ENCODE measurements around the gene TAF5.

Gene TAF5

DNA sequence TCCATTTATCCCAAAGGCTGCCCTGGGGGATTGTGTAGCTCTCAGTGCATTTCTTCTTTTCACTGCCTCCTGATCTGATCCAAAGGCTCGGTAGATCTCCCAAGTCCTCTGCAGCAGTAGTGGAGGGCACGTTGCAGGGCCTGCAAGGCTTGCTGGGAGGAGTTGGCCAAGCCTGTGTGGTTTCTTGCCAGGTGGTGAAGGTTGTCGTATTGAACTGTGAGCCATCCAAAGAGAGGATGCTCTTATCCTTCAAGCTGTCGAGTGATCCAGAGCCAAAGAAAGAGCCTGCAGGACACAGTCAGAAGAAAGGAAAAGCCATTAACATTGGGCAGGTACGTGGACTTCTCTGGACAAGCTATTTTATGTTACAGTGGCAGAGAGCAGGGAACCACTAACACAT lies 49.8 kb downstream of the TAF5 start:
- no peak overlapping the region for H3K4me3 ChIP-seq (ENCODE audit: low read depth, low read length)
- H3K36me3 ChIP-seq: peaks cover 87% of the 10 kb centered on the region
- no peaks in the 10 kb centered on the region for H3K4me1 ChIP-seq
- H3K27me3 ChIP-seq: no peaks in the 10 kb centered on the region
- no peaks in the 10 kb centered on the region for H3K9me3 ChIP-seq
- no peak for DNase-seq
- TF ChIP-seq, protein P1, sequence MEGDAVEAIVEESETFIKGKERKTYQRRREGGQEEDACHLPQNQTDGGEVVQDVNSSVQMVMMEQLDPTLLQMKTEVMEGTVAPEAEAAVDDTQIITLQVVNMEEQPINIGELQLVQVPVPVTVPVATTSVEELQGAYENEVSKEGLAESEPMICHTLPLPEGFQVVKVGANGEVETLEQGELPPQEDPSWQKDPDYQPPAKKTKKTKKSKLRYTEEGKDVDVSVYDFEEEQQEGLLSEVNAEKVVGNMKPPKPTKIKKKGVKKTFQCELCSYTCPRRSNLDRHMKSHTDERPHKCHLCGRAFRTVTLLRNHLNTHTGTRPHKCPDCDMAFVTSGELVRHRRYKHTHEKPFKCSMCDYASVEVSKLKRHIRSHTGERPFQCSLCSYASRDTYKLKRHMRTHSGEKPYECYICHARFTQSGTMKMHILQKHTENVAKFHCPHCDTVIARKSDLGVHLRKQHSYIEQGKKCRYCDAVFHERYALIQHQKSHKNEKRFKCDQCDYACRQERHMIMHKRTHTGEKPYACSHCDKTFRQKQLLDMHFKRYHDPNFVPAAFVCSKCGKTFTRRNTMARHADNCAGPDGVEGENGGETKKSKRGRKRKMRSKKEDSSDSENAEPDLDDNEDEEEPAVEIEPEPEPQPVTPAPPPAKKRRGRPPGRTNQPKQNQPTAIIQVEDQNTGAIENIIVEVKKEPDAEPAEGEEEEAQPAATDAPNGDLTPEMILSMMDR (IDR thresholded peaks at IDR 0.05; ENCODE audit: low read depth, low read length): no peak

DNA sequence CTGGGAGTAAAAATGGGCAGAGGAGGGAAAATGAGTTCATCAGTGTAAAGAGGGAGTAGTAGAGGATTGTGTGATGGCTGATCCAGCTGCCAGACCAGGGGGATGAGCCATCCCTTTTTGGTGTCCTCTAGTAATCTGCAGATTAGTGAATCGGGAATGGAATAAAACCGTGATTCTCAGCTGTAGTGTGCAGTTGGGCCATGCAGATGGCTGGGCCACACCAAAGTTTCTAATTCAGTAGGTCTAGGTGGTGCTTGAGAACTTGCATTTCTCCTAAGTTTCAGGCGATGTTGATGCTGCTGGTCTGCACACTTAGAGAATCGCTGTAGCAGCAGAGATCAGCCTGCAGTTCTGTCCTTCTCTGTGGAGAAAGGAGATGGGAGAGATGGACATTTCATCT lies 51.3 kb downstream of the TAF5 start:
- Histone ChIP-seq H3K4me1 (no peaks in the 10 kb centered on the region), H3K9me3 (no peaks in the 10 kb centered on the region), H3K27me3 (no peaks in the 10 kb centered on the region), H3K4me3 (ENCODE audit: low read depth, low read length) (no peak overlapping the region), H3K36me3 (peaks cover 87% of the 10 kb centered on the region)
- DNase-seq: no peak
- TF ChIP-seq, protein P1 (IDR thresholded peaks at IDR 0.05; ENCODE audit: low read depth, low read length): no peak

DNA sequence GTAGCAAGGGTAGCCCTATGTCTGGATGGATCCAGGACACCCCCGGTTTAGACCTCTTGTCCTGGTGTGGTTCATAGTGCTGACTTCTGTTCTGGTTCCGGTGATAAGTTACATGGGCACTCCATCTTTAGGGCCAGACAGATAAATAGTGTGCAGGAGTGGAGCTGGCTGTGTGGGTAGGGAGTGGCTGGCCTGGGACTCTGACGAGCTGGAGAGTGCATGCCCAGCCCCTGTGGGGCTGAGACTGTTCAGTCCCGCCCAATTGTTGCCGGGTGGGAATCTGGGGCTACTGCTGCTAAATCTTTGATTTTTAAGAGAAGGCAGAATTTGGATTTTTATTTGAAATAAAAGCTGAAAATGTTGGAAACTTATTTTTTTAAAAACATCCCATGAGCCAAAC lies 56.0 kb downstream of the TAF5 start:
- H3K27me3 ChIP-seq: no peaks in the 10 kb centered on the region
- no peak for DNase-seq
- TF ChIP-seq, protein P1 (IDR thresholded peaks at IDR 0.05; ENCODE audit: low read depth, low read length): no peak
- H3K9me3 ChIP-seq: no peaks in the 10 kb centered on the region
- no peaks in the 10 kb centered on the region for H3K4me1 ChIP-seq
- no peak overlapping the region for H3K4me3 ChIP-seq (ENCODE audit: low read depth, low read length)
- H3K36me3 ChIP-seq: peaks cover 83% of the 10 kb centered on the region

DNA sequence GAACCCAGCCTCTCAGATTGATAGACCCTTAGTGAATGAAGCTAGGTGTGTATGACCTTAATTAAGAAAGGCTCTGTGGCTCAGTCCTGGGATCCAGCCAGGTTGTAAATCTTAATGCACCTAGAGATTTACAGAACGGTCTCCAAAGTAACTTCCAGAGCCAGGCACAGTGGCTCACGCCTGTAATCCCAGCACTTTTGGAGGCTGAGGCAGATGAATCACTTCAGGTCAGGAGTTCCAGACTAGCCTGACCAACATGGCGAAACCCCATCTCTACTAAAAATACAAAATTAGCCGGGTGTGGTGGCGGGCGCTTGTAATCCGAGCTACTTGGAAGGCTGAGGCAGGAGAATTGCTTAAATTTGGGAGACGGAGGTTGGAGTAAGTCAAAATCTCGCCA lies 60.1 kb downstream of the TAF5 start:
- Histone ChIP-seq H3K36me3 (peaks cover 84% of the 10 kb centered on the region), H3K4me3 (ENCODE audit: low read depth, low read length) (no peak overlapping the region), H3K4me1 (no peaks in the 10 kb centered on the region), H3K27me3 (no peaks in the 10 kb centered on the region), H3K9me3 (no peaks in the 10 kb centered on the region)
- TF ChIP-seq, protein P1 (IDR thresholded peaks at IDR 0.05; ENCODE audit: low read depth, low read length): no peak
- no peak for DNase-seq

DNA sequence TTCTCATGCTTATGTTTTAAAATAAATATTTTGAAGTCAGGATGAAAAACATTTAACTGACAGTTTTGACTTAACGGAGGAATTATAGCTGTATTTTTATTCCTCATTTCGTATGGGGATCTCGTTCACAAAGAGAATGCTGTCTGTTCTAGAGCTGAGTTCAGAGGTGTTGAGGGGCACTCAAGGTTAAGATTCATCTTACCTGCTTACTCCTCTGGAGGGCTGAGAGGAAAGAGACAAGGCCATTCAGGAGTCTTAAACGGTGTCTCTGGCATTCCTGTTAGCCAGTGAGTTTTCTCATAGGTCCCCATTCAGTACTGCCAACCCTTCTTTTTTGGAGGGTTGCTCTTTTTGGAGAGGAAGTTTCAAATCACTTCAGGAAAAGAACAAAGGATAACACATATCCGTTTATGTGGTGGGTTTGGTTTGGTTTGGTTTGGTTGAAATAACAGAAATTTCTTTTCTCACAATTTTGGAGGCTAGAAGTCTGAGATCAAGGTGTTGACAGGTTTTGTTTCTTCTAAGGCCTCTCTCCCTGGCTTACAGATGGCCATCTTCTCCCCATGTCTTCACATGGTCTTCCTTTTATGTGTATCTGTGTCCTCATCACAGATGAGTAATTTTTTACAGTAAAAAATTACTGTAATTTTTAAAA lies 61.3 kb downstream of the TAF5 start:
- DNase-seq: no peak
- Histone ChIP-seq H3K4me1 (no peaks in the 10 kb centered on the region), H3K36me3 (peaks cover 84% of the 10 kb centered on the region), H3K27me3 (no peaks in the 10 kb centered on the region), H3K4me3 (ENCODE audit: low read depth, low read length) (no peak overlapping the region), H3K9me3 (no peaks in the 10 kb centered on the region)
- TF ChIP-seq, protein P1 (IDR thresholded peaks at IDR 0.05; ENCODE audit: low read depth, low read length): no peak

DNA sequence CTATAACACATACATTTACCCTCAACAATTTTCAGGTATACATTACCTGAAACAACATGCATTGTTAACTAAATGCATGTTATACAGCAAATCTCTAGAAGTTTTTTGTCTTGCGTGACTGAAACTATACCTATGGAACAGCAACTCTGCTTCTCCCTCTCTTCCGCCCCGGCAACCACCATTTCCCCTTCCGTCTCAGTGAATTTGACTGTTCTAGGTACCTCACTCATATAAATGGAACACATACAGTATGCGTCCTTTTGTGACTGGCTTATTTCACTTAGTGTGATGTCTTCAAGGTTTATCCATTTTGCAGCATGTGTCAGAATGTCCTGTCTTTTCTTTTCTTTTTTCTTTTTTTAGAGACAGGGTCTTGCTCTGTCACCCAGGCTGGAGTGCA lies 61.9 kb downstream of the TAF5 start:
- H3K27me3 ChIP-seq: no peaks in the 10 kb centered on the region
- DNase-seq: no peak
- H3K4me1 ChIP-seq: no peaks in the 10 kb centered on the region
- H3K36me3 ChIP-seq: peaks cover 84% of the 10 kb centered on the region
- H3K4me3 ChIP-seq (ENCODE audit: low read depth, low read length): no peak overlapping the region
- H3K9me3 ChIP-seq: no peaks in the 10 kb centered on the region
- TF ChIP-seq, protein P1 (IDR thresholded peaks at IDR 0.05; ENCODE audit: low read depth, low read length): no peak
